HG02571 (cell line): ENCODE data around the gene CSNK1G3.

Experiments used
- ATAC-seq: cut with Tn5 transposase; IDR thresholded peaks from one replicate; pipeline ENCODE4 v1.9.1; 2021; ENCODE audit warnings: mild to moderate bottlenecking, moderate library complexity; ENCODE audit not compliant: unreplicated experiment

CSNK1G3 gene

DNA sequence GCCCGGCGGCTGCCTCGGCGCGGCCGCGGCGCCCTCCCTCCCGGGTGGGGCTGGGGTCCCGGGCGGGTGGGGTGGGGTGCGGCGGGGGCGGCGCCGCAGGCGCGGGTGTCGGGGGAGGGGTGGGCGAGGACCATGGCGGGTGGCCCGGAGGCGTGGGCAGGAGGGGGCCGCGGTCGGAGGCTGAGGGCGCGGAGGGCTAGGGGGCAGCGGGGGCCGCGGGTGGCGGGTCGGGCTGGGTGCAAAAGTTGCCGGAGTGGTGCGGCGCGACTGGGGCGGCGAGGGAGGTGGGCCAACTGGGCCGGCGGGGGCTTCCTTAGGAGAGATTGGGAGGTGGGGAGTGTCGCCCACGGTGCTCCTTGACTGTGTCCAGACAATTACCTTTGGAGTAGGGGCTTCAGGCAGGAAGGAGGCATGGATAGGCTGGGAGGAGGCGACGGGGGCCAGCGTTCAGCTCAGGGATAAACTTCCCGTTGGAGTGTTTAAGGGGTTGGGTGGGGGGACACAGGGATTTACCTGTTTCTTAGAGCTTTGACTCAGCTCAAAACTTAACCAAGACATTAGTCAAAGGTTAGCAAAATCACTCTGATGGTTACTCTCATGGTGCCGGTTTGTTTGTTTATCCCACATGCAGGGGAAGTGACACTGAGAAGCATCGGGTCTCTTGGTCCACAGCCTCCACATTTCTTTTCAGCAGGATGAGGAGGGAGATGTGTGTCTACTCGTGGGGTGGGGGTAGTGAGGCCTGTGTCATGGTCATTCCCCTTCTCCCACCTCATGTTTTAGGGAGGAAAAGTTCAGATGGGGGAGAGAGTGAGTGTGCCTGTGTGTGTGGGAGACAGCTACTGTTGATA lies 859 bp downstream of the CSNK1G3 start:
- peak; percentile 18 for ATAC-seq

- no peak for ATAC-seq
Observed at GRCh38 chr5:123514615-123515355, 2.8 kb downstream of the CSNK1G3 start.

- no peak for ATAC-seq
Observed at GRCh38 chr5:123515904-123516303, 3.9 kb downstream of the CSNK1G3 start.

- no peak for ATAC-seq
Observed at GRCh38 chr5:123517476-123517875, 5.5 kb downstream of the CSNK1G3 start.

GRCh38 chr5:123518111-123518510 lies 6.1 kb downstream of the CSNK1G3 start:
- ATAC-seq = no peak

DNA sequence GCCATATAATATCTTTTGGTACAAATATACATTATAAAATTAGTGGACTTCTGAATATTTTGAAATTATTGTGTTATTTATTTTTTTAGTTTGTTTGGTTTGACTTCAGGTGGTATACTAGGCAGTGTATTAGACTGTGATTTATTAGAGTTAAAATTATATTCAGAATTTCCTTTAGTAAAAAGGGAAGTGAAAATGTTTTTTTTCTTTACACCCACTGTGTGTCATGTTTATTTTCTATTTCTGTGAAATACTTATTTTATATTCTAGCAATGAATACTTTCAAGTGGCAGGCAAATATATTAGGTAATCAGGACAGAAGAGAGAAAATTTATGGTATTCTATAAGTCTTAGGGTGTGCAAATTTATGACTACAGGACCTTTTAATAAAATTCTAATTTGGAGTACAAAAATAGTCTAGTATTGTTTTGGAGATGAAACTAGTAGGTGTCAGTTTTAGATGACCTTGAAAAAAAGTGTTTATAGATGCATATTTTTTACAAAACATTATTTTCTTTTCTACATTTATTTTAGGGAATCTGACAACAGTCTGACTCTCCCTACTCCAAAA lies 8.8 kb downstream of the CSNK1G3 start:
- ATAC-seq = peak; percentile 58

DNA sequence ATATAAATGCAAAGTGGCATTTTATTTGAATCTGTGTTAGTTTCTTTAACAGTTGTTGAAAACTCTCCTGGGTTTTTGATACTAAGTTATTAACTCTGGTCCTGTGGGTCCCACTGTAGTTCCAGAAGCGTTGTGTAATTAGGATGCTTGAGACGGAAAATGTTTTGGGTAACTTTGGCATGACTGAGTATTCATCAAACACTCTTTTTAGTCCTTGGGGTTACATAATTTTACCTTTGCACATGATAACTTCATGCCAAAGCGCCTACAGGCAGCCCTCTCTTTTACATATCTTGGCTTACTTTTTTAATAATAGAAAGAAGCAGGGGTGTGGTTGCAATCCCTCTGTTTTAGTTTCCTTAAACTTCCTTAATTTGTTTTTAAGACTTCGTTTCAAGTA lies 12.2 kb downstream of the CSNK1G3 start:
- no peak for ATAC-seq

- no peak for ATAC-seq
Observed at GRCh38 chr5:123527190-123527589, 15.2 kb downstream of the CSNK1G3 start.

DNA sequence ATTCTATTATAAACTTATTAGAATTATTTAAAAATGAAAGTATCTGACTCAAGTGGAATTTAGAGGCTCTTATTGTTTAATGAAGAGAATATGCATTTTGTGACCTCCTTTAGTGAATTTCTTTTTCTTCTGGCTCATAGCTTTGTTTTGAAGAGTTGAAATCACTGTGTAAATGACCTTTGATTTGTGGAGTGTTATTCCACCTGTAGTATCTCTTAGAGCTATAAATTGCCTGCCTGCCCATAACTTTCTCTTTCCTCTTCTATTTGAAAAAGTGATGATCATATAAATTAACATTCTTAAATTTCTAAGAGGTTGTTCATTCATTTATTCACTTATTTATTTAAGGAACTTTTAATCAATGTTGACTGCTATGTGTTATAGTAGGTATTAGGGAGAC lies 16.1 kb downstream of the CSNK1G3 start:
- ATAC-seq = no peak

- no peak for ATAC-seq
Observed at GRCh38 chr5:123528878-123529277, 16.9 kb downstream of the CSNK1G3 start.

GRCh38 chr5:123530728-123531127 lies 18.8 kb downstream of the CSNK1G3 start:
- no peak for ATAC-seq

DNA sequence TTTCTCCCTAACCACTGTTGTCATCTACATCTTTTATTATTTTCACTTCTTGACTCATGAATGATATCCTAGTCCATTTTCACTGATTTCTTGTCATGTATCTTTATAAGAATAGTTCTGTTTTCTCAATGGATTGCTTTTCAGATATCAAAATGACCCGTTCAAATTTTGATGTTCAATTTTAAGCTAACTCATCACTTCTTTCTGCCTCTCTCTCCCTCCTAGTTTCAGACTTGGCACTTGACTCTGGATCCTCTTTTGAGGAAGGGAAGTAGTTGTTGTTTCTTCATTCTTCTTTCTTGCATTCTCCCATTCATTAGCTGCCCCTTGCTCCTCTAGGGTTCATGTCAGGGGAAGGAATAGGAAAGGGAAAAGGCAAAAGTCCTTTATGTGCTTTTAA lies 23.7 kb downstream of the CSNK1G3 start:
- ATAC-seq = no peak

DNA sequence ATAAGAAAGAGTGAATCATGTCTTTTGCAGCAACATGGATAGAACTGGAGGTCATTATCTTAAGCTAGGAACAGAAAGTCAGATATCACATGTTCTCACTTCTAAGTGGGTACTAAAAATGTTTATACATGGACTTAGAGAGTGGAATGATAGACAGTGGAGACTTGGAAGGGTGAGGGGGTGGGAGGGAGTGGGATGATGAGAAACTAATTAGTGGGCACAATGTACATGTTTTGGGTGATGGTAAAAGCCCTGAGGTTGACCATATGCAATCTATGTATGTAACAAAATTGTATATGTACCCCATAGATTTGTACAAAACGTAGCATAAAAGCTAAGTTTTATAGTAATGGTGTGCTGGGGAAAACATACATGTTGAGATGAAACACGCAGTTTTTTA lies 25.3 kb downstream of the CSNK1G3 start:
- no peak for ATAC-seq

GRCh38 chr5:123537845-123538244 lies 25.9 kb downstream of the CSNK1G3 start:
- ATAC-seq = no peak

DNA sequence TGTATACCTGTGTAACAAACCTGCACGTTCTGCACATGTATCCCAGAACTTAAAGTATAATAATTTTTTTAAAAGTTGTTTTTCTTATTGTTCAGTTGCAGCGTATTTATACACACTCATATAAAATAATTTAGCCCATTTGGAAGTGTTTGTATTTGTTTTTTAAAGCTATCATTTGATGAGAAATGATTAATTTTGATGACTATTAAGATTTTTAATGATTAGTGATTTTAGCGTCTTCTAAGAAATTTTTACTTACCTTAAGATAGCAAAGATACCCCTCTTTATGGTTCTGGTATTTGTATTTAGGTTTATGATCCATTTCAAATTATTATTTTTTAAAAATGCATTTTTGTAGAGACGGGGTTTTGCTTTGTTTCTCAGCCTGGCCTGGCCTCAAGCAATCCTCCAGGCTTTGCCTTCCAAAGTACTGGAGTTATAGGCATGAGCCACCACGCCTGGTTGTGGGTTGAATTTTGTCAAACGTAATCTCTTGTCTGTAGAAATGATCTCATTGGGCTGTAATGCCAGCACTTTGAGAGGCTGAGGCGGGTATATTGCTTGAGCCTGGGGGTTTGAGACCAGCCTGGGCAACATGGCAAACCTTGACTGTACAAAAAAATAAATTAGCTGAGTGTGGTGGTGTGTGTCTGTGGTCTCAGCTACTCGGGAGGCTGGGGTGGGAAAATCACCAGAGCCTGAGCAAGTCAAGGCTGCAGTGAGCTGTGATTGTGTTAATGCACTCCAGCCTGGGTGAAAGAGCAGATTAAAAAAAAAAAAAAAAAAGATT lies 26.9 kb downstream of the CSNK1G3 start:
- ATAC-seq = no peak

- no peak for ATAC-seq
Observed at GRCh38 chr5:123540534-123540933, 28.6 kb downstream of the CSNK1G3 start.

DNA sequence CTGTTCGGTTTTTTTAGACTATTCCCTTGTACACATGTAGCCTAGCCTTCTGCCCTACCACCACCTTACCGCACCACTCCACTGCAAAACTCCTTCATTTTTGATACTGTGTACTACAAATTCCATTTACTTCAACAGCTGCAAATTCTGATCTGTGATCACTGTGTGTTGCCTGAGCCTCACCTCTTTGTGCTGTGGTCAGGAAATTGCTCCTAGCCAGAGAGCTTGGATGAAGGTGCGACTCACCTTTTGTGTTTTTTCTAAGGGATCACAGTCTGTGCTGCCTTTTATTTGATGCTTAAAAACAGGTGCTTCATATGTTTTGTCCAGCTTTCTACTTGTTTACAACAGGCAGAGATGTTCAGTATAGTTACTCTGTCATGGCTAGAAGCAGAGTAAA lies 31.5 kb downstream of the CSNK1G3 start:
- no peak for ATAC-seq

- no peak for ATAC-seq
Observed at GRCh38 chr5:123545506-123545905, 33.5 kb downstream of the CSNK1G3 start.

DNA sequence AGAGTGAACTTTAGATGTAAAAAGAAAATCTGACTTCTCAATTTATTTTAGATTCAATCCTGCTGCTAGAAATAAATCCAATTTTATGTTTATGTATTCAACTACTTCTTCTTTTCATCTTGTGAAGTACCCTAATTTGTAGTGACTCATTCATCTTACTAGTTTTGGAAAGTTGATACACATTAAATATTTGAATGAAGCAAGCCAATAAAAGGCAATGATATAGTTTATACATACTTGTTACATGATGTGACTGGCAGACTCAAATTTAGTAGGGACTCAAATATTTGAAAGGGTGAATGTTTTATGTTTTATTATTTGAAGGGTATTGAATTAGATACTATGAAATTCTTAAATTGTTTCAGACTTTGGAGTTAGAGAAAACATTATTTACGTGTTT lies 34.7 kb downstream of the CSNK1G3 start:
- ATAC-seq = no peak

GRCh38 chr5:123549256-123549904 lies 37.4 kb downstream of the CSNK1G3 start:
- peak; percentile 99 for ATAC-seq

DNA sequence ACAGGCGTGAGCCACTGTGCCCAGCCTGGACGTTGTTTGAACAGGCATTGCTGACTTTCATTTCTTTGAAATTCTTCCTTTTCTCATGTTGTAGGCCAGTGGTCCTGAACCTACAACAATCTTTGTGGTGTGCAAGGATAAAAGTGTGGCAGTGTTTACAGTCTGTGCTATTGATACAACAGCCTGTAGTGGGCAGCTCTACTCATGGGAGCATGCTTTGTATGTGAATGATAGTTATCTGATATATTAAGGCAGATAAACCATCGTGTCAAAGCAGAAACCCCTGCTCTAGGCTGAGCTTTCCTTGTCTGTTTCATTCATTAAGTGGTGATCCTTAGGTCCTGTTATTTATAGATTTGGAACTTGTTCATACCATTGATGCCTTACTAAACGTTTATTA lies 42.6 kb downstream of the CSNK1G3 start:
- no peak for ATAC-seq
